ENCODE data around the gene SBNO2.

GRCh38 chr19:1136621-1137317 lies 37.3 kb downstream of the SBNO2 start:
- TF ChIP-seq CTCF (IDR thresholded peaks at IDR 0.05; ENCODE audit: low read length) (no peak), EZH2 (optimal IDR thresholded peaks at IDR 0.05; ENCODE audit: low read depth, low read length) (no peak)
